HG02852 (cell line): ENCODE data around the gene ATP2C2.

Experiments used
- ATAC-seq: cut with Tn5 transposase; IDR thresholded peaks from one replicate; pipeline ENCODE4 v1.9.1; 2021; ENCODE audit warnings: mild to moderate bottlenecking, moderate library complexity; ENCODE audit not compliant: unreplicated experiment

The ATP2C2 gene

DNA sequence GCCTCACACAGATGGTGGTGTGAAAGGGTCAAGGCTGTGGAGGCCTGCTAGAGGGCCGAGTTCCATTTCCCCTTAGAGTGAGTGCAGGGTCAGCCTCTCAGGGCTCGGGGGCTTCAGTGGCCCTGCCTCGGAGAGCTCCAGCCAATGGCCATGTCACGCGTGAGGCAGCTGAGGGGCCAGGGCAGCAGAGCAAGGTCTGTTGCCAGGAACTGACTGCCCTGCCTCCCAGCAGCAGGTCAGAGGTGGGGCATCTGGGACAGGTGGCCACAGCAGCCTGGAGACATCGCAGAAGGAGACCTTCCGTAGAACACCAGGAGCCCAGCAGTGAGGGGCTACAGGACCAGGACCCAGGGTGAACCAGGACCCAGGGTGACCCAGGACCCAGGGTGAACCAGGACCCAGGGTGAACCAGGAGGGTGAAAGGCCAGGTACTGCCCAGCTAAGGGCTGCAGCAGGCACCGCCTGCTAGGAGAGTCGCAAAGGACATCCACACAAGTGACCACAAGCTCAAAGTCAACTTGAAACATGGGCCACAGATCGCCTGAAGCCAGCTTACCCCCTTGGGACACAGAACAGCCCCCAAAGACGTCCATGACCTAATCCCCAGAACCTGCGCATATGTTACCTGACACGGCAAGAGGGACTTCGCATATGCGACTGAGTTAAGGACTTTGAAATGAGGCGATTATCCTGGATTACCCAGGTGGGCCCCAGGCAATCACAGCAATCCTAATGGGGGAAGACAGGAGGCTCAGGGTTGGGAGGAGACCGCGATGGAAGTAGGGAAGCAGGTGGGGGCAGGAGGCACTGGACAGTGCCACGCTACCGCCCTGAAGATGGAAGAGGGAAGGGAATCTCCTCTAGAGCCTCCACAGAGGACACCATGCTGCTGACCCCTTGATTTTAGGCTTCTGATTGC lies 141.0 kb downstream of the ATP2C2 start:
- no peak for ATAC-seq

GRCh38 chr16:84511180-84511800 lies 143.0 kb downstream of the ATP2C2 start:
- no peak for ATAC-seq

DNA sequence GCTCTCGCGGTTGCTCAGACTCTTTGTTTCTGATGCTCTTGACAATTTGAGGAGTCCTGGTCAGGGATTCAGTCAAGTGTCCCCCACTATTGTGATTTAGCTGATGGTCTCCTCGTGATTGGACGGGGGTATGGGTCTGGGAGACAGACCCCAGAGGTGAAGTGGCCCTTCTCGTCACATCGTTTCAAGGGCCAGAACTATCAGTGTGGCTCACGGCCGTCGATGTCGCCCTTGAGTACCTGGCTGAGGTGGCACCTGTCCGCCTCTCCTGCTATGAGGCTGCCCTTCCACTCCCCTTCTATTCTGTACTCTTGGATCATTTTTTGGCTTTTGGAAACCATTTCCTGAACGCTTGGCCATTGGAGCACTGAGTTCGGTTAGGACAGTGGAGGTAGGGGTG lies 143.5 kb downstream of the ATP2C2 start:
- no peak for ATAC-seq

DNA sequence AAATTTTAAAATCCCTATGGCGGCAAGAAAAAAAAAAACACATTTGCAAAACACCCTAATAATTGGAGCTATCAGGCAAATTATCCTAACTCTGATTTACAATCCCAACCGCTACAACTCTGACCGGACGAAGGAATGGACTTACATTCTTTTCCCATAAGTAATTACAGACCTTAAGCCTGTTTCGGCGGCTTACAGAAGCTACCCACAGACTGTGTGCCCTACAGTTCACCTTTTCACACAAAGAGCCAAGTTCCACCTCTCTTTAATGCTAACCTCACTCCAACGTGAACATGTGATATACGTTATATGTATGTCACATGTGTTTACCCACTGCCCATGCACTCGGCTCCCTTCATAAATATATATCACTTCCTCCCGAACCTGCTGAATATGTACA lies 144.8 kb downstream of the ATP2C2 start:
- no peak for ATAC-seq

DNA sequence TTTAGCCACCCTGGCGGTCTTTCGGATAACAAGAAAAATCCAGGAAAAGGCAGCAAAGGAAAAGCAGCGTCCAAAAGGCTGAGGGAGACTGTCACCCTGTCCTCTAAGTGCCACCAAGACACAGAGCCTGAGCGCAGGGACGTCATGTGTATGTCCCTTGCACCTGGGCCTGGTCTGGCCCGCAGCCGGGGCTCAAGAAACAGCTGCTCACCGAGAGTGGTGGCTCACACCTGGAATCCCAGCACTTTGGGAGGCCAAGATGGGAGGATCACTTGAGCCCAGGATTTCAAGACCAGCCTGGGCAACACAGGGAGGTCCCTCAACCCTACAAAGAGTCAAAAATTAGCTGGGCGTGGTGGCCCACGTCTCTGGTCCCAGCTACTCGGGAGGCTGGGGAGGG lies 145.3 kb downstream of the ATP2C2 start:
- no peak for ATAC-seq
